HepG2 (cell line): ENCODE results near the gene SH3YL1. TPM values are rescaled to one million over a fixed set of nuclear protein-coding genes. Genes with fewer than 3 reads are reported as not detected.

Experiments used
- CTCF ChIP-seq: sonication (generic); formaldehyde crosslinking; IDR thresholded peaks from 2 replicates; pipeline ENCODE4 v1.5.0; 2020; ENCODE audit warnings: mild to moderate bottlenecking, missing genetic modification reagents, moderate library complexity
- DNMT3B ChIP-seq: conservative IDR thresholded peaks from 2 replicates; pipeline ENCODE4 v1.6.1; 2016; ENCODE audit warnings: missing biosample characterization, control low read depth
- GTF3A ChIP-seq: sonication (generic); formaldehyde crosslinking; conservative IDR thresholded peaks from 2 replicates; pipeline ENCODE4 v1.4.0; 2020; ENCODE audit warnings: mild to moderate bottlenecking, missing genetic modification reagents
- KAT7 ChIP-seq: IDR thresholded peaks from 2 replicates; pipeline ENCODE4 v1.6.1; 2018; ENCODE audit warnings: borderline replicate concordance, missing compliant biosample characterization
- MAFG ChIP-seq: sonication (generic); formaldehyde crosslinking; IDR thresholded peaks from 2 replicates; pipeline ENCODE4 v1.5.1; 2020; ENCODE audit warnings: mild to moderate bottlenecking, missing genetic modification reagents
- RAD21 ChIP-seq: fragments of 450-650 bp; formaldehyde crosslinking; IDR thresholded peaks from 2 replicates; pipeline ENCODE4 v1.5.0; 2020; ENCODE audit warnings: mild to moderate bottlenecking
- SMC3 ChIP-seq: IDR thresholded peaks from 2 replicates; pipeline ENCODE4 v1.6.1; 2011; ENCODE audit warnings: low read length, improper control_type of control experiment
- SP1 ChIP-seq, 2 experiments: fragments of 450-650 bp in 1 of 2; sonication (generic) in 1 of 2; formaldehyde crosslinking in 1 of 2; IDR thresholded peaks; 2 replicates each; pipeline versions ENCODE4 v1.4.0 to v1.6.1; 2016 to 2020; ENCODE audit warnings: missing genetic modification reagents in 1 of 2
- SP140L ChIP-seq: sonication (generic); formaldehyde crosslinking; IDR thresholded peaks from 2 replicates; pipeline ENCODE4 v1.4.0; 2020; ENCODE audit warnings: missing genetic modification reagents, borderline replicate concordance
- TAF1 ChIP-seq: sonication (generic); formaldehyde crosslinking; IDR thresholded peaks from 2 replicates; pipeline ENCODE4 v1.4.0; 2020; ENCODE audit warnings: missing genetic modification reagents
- TIGD3 ChIP-seq: sonication (generic); formaldehyde crosslinking; IDR thresholded peaks from 2 replicates; pipeline ENCODE4 v1.5.1; 2020; ENCODE audit warnings: mild to moderate bottlenecking, missing genetic modification reagents, borderline replicate concordance
- ZNF121 ChIP-seq: sonication (generic); formaldehyde crosslinking; IDR thresholded peaks from 2 replicates; pipeline ENCODE4 v1.5.0; 2020; ENCODE audit warnings: mild to moderate bottlenecking, missing genetic modification reagents
- ZNF30 ChIP-seq: sonication (generic); formaldehyde crosslinking; IDR thresholded peaks from 2 replicates; pipeline ENCODE4 v1.5.0; 2020; ENCODE audit warnings: mild to moderate bottlenecking, missing genetic modification reagents
- ZNF414 ChIP-seq: sonication (generic); formaldehyde crosslinking; IDR thresholded peaks from 2 replicates; pipeline ENCODE4 v1.5.0; 2020; ENCODE audit warnings: missing genetic modification reagents
- ZNF605 ChIP-seq: sonication (generic); formaldehyde crosslinking; IDR thresholded peaks from 2 replicates; pipeline ENCODE4 v1.8.0; 2022; ENCODE audit warnings: mild to moderate bottlenecking, missing genetic modification reagents
- ZNF607 ChIP-seq: sonication (generic); formaldehyde crosslinking; IDR thresholded peaks from 2 replicates; pipeline ENCODE4 v1.5.1; 2020; ENCODE audit warnings: missing genetic modification reagents, mild to moderate bottlenecking, borderline replicate concordance
- ZNF609 ChIP-seq: sonication (generic); formaldehyde crosslinking; IDR thresholded peaks from 2 replicates; pipeline ENCODE4 v1.4.0; 2020; ENCODE audit warnings: mild to moderate bottlenecking, missing genetic modification reagents, borderline replicate concordance
- ZNF713 ChIP-seq: sonication (generic); formaldehyde crosslinking; IDR thresholded peaks from 2 replicates; pipeline ENCODE4 v1.4.0; 2020; ENCODE audit warnings: mild to moderate bottlenecking, missing genetic modification reagents
- ZSCAN12 ChIP-seq: sonication (generic); formaldehyde crosslinking; IDR thresholded peaks from 2 replicates; pipeline ENCODE4 v1.9.0; 2021; ENCODE audit warnings: mild to moderate bottlenecking, missing genetic modification reagents
- polyA plus RNA-seq, 8 experiments: library from polyadenylated mRNA; depleted of rRNA in 3 of 8; stranded (reverse) in 7 of 8; unstranded in 1 of 8; fragments of >200 nt; fragmentation: Illumina TruSeq in 4 of 8; extraction: Trizol in 4 of 8; gene quantifications; 2 replicates each; pipeline versions ENCODE4 v1.2.1 to v1.2.3, GENCODE V29; 2011 to 2016; ENCODE audit warnings: low read depth in 4 of 8, missing spikeins in 1 of 8, mixed read lengths in 1 of 8; ENCODE audit not compliant: insufficient read depth in 1 of 8
- total RNA-seq, 5 experiments: library from RNA; depleted of rRNA; stranded (reverse); fragments of >200 nt; fragmentation: Illumina TruSeq; extraction: Trizol; gene quantifications; 2 replicates each; pipeline ENCODE4 v1.2.3, GENCODE V29; 2016; ENCODE audit warnings: low read depth in 1 of 5
- TF ChIP-seq, protein P1 (sequence below): sonication (generic); formaldehyde crosslinking; IDR thresholded peaks from 2 replicates; pipeline ENCODE4; 2020; ENCODE audit warnings: missing genetic modification reagents, mild to moderate bottlenecking, borderline replicate concordance

The SH3YL1 gene
- total and polyA plus RNA-seq, 2 of the 13 experiments (the other 11 are each of a cell fraction or from before 2014, with no cell fraction given): 13.0 to 48.2 TPM

DNA sequence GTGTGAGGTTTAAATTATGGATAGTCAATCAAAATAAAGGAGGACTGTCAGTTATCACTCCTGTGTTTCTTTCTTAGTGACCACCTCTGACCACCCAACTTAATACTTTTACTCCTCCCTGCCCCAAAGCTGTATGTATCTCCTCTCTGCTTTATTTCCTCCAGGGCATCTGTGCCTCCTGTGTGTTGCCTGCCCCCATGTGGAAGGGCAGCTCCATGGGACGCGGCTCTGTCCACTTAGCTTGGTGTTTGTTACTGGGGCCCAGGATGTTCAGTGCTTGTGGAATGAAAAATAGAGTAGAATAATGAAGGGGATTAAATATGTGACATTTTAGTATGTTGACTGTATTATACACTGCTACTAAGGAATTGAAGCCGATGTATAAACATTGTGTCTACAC is 10.7 kb upstream of the SH3YL1 start (continued):
- TF ChIP-seq KAT7 (no peak), SMC3 (peak; percentile 9; the same call in 1 of the 2 replicates), SP140L (no peak), MAFG (CRISPR knock-in tag) (no peak), SP1 (IDR thresholded peaks at IDR 0.05) (no peak), SP1 (CRISPR knock-in tag; IDR thresholded peaks at IDR 0.05) (no peak), ZNF609 (CRISPR knock-in tag) (no peak), GTF3A (CRISPR knock-in tag) (no peak), DNMT3B (CRISPR knock-in tag) (no peak), TIGD3 (no peak), ZSCAN12 (CRISPR knock-in tag) (no peak), ZNF713 (CRISPR knock-in tag) (no peak), ZNF121 (CRISPR knock-in tag) (no peak), RAD21 (CRISPR knock-in tag) (0 out of 2 replicates have a peak, but pooled peaks have one; percentile 29), ZNF30 (no peak), ZNF607 (CRISPR knock-in tag) (no peak), ZNF414 (CRISPR knock-in tag) (no peak), TAF1 (CRISPR knock-in tag) (no peak), ZNF605 (CRISPR knock-in tag) (no peak), CTCF (CRISPR knock-in tag) (peak; percentile 64)
- TF ChIP-seq, protein P1, sequence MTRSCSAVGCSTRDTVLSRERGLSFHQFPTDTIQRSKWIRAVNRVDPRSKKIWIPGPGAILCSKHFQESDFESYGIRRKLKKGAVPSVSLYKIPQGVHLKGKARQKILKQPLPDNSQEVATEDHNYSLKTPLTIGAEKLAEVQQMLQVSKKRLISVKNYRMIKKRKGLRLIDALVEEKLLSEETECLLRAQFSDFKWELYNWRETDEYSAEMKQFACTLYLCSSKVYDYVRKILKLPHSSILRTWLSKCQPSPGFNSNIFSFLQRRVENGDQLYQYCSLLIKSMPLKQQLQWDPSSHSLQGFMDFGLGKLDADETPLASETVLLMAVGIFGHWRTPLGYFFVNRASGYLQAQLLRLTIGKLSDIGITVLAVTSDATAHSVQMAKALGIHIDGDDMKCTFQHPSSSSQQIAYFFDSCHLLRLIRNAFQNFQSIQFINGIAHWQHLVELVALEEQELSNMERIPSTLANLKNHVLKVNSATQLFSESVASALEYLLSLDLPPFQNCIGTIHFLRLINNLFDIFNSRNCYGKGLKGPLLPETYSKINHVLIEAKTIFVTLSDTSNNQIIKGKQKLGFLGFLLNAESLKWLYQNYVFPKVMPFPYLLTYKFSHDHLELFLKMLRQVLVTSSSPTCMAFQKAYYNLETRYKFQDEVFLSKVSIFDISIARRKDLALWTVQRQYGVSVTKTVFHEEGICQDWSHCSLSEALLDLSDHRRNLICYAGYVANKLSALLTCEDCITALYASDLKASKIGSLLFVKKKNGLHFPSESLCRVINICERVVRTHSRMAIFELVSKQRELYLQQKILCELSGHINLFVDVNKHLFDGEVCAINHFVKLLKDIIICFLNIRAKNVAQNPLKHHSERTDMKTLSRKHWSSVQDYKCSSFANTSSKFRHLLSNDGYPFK (CRISPR knock-in tag): no peak
